ENCODE measurements around the gene NIM1K.

NIM1K gene

DNA sequence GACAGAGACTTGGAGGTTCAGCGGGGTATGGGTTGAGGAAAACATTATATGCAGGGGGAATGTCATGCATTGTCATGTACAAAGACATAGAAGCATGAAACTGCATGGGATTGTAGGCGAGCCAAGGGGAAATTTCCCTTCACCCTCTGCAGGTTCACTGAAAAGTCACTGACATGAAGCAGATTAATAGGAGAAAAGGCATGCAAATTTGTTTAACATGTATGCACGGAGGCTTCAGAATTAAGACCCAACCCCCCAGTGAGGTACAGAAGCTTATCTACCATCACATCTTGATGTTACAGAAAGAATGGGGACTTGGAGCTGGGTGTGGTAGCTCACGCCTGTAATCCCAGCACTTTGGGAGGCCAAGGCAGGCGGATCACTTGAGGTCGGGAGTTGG is 18.5 kb downstream of the NIM1K start:
- TF ChIP-seq, protein P1, sequence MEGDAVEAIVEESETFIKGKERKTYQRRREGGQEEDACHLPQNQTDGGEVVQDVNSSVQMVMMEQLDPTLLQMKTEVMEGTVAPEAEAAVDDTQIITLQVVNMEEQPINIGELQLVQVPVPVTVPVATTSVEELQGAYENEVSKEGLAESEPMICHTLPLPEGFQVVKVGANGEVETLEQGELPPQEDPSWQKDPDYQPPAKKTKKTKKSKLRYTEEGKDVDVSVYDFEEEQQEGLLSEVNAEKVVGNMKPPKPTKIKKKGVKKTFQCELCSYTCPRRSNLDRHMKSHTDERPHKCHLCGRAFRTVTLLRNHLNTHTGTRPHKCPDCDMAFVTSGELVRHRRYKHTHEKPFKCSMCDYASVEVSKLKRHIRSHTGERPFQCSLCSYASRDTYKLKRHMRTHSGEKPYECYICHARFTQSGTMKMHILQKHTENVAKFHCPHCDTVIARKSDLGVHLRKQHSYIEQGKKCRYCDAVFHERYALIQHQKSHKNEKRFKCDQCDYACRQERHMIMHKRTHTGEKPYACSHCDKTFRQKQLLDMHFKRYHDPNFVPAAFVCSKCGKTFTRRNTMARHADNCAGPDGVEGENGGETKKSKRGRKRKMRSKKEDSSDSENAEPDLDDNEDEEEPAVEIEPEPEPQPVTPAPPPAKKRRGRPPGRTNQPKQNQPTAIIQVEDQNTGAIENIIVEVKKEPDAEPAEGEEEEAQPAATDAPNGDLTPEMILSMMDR (IDR thresholded peaks at IDR 0.05; ENCODE audit: low read depth, low read length) = no peak
- no peak for DNase-seq (ENCODE audit: extremely low read depth, low read depth)

DNA sequence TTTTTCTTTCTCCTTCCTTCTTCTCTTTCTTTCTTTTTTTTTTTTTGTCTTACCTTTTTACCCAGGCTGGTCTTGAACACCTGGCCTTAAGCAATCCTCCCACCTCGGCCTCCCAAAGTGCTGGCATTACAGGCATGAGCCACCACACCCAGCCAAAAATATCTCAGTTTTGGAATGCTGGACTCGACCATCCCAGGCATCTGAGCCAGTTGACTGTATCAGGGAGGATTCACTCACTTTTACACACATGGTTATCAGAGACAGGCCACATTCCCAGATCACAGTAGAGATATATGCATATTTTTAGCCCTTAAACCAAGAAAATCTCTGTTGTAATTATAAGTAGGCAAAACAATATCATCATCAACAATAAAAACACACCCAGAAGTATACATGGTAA is 21.9 kb downstream of the NIM1K start:
- no peak for DNase-seq (ENCODE audit: extremely low read depth, low read depth)
- TF ChIP-seq, protein P1 (IDR thresholded peaks at IDR 0.05; ENCODE audit: low read depth, low read length) = no peak

DNA sequence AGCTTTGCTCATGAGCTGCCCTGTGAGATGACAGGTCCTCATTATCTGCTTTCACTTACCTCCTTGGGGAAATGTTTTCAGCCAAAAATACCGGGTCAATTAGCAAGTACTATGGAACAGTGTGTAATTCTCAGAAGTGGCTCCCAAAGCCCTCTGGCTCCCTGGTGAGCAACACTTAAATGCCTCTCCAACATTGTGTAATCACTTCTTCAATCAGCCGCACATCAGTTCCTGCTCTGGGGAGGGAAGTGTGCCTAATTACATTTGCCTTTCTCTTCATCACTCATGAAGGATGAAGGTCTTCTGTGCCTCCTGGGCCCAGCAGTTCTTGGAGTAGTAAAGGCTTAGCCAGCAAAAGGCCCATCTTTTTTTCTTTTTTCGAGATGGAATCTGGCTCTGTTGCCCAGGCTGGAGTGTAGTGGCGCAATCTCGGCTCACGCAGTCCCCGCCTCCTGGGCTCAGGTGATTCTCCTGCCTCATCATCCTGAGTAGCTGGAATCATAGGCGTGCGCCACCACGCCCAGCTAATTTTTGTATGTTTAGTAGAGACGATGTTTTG is 23.1 kb downstream of the NIM1K start:
- no peak for DNase-seq (ENCODE audit: extremely low read depth, low read depth)
- TF ChIP-seq, protein P1 (IDR thresholded peaks at IDR 0.05; ENCODE audit: low read depth, low read length) = no peak

- DNase-seq (ENCODE audit: extremely low read depth, low read depth) = no peak
- TF ChIP-seq, protein P1 (IDR thresholded peaks at IDR 0.05; ENCODE audit: low read depth, low read length) = no peak
Observed at GRCh38 chr5:43216941-43217340, 24.9 kb downstream of the NIM1K start.

GRCh38 chr5:43219120-43219519 is 27.1 kb downstream of the NIM1K start:
- no peak for DNase-seq (ENCODE audit: extremely low read depth, low read depth)
- TF ChIP-seq, protein P1 (IDR thresholded peaks at IDR 0.05; ENCODE audit: low read depth, low read length) = no peak

DNA sequence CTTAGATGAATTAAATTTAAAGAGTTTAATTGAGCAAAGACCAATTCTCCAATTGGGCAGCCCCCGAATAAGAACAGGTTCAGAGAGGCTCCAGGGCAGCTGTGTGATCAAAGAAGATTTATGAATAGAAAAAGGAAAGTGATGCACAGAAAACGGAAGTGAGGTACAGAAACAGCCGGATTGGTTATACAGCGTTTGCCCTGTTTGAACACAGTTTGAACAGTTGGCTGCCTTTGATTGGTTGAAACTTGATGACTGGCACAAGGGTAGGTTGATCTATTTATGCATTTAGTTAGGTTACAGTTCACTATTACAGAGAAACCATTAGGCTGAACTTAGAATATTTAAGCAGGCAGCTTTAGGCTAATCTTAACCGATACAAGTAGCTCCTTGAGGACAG is 29.5 kb downstream of the NIM1K start:
- no peak for DNase-seq (ENCODE audit: extremely low read depth, low read depth)
- TF ChIP-seq, protein P1 (IDR thresholded peaks at IDR 0.05; ENCODE audit: low read depth, low read length) = no peak

DNA sequence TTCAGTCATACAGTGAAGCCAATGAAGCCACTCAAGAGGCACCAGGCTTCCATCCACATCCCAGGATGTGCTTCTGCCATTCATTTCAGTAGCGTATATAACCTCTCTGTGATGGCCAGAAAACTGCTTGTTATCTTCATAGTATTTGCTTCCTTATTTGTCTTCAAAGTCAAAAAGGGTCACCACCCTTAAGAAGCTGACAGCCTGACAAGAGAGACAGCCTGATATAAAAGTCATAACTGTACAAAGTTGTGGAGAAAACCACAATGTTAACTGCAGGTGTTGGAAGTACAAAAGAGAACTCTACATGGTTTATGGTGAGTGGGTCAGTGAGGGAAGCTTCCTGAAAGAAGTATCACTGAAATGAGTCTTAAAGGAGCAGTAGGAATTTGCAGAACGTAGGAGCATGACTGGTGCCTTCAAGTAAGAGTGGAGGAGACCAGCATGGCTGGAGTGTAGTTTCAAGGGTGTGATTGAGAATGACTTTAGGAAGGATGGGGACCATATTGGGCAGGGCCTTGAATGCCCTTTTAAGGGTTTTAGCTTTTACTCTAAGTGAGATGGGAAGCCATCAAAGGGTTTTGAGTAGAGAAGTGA is 33.7 kb downstream of the NIM1K start:
- no peak for DNase-seq (ENCODE audit: extremely low read depth, low read depth)
- TF ChIP-seq, protein P1 (IDR thresholded peaks at IDR 0.05; ENCODE audit: low read depth, low read length) = no peak

Measured in AG09319 (cell line).